ENCODE results near the gene CXCL14.
"Not testable (repeated sequence)": the region's sequence is repeated elsewhere in the genome, so short reads cannot be mapped to it uniquely, and the experiment has no call there.

GRCh38 chr5:135529576-135529975 is 49.2 kb downstream of the CXCL14 start:
- TF ChIP-seq CTCF (IDR thresholded peaks at IDR 0.05); REST (IDR thresholded peaks at IDR 0.05; ENCODE audit: insufficient read depth in 1 of 2, low read depth in 2 of 2, low read length in 1 of 2); SIN3A (IDR thresholded peaks at IDR 0.05; ENCODE audit: borderline replicate concordance, insufficient read depth, low read depth, low read length): not testable (repeated sequence)

Data from Panc1 (cell line).